Body of pancreas (tissue), 4 donors: ENCODE results near the gene LRRFIP1.

Experiments
- POLR2A ChIP-seq, 3 donors: fragments of 450-650 bp; IDR thresholded peaks; one replicate each; pipeline ENCODE4 v1.6.1; 2016; ENCODE audit warnings: antibody characterized with exemption in 3 of 3, mild to moderate bottlenecking in 2 of 3
- TF ChIP-seq, protein P1 (sequence below), 7 experiments: fragments of 450-650 bp in 4 of 7; fragments of 200-600 bp in 3 of 7; sonication (generic) in 3 of 7; IDR thresholded peaks; one replicate each; pipeline ENCODE4 v1.5.1; 2016 to 2019; ENCODE audit warnings: antibody characterized with exemption in 7 of 7

DNA sequence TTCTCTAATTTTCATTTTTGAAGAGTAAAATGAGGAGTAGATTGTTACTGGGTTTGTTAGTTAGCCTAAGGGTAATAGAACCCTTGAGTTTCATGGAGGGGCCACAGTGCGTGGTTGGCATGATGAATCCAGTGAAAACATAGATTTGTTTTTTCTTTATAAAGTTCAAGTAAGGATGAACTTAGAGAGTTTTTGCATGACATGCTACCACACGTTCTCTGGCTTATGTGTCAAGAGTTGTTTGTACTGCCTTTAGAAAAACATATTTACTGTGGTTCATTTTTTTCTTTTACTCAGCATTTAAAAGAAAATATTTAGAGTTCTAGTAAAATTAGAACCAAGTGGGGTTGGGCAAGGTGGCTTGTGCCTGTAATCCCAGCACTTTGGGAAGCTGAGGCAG lies 193.0 kb downstream of the LRRFIP1 start:
- TF ChIP-seq, protein P1, sequence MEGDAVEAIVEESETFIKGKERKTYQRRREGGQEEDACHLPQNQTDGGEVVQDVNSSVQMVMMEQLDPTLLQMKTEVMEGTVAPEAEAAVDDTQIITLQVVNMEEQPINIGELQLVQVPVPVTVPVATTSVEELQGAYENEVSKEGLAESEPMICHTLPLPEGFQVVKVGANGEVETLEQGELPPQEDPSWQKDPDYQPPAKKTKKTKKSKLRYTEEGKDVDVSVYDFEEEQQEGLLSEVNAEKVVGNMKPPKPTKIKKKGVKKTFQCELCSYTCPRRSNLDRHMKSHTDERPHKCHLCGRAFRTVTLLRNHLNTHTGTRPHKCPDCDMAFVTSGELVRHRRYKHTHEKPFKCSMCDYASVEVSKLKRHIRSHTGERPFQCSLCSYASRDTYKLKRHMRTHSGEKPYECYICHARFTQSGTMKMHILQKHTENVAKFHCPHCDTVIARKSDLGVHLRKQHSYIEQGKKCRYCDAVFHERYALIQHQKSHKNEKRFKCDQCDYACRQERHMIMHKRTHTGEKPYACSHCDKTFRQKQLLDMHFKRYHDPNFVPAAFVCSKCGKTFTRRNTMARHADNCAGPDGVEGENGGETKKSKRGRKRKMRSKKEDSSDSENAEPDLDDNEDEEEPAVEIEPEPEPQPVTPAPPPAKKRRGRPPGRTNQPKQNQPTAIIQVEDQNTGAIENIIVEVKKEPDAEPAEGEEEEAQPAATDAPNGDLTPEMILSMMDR (IDR thresholded peaks at IDR 0.05) = no peak
- TF ChIP-seq POLR2A (IDR thresholded peaks at IDR 0.05) = no peak
